Measurements from ENCODE around the gene KSR1.

GRCh38 chr17:27419156-27419555, 37.1 kb upstream of the KSR1 start:
- TF ChIP-seq, protein P1, sequence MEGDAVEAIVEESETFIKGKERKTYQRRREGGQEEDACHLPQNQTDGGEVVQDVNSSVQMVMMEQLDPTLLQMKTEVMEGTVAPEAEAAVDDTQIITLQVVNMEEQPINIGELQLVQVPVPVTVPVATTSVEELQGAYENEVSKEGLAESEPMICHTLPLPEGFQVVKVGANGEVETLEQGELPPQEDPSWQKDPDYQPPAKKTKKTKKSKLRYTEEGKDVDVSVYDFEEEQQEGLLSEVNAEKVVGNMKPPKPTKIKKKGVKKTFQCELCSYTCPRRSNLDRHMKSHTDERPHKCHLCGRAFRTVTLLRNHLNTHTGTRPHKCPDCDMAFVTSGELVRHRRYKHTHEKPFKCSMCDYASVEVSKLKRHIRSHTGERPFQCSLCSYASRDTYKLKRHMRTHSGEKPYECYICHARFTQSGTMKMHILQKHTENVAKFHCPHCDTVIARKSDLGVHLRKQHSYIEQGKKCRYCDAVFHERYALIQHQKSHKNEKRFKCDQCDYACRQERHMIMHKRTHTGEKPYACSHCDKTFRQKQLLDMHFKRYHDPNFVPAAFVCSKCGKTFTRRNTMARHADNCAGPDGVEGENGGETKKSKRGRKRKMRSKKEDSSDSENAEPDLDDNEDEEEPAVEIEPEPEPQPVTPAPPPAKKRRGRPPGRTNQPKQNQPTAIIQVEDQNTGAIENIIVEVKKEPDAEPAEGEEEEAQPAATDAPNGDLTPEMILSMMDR (IDR thresholded peaks at IDR 0.05) = no peak
- no peak for TF ChIP-seq POLR2A (IDR thresholded peaks at IDR 0.05)
